ENCODE data around the gene ICA1. TPM values are rescaled to one million over a fixed set of nuclear protein-coding genes. Genes with fewer than 3 reads are reported as not detected.

Gene ICA1
- total and polyA plus RNA-seq, 2 of the 4 experiments (the other 2 are of a cell fraction) = not detected

- Histone ChIP-seq H3K18ac (ENCODE audit: low read depth, low read length) (no peak overlapping the region), H2AK9ac (replicated peaks; ENCODE audit: low read depth, low read length, poor library complexity) (no peak overlapping the region), H2AK5ac (ENCODE audit: low read depth, low read length) (no peak overlapping the region), H3K9ac (ENCODE audit: low read depth, low read length) (no peak overlapping the region), H3K9me1 (ENCODE audit: insufficient read depth, low read length) (no peaks in the 10 kb centered on the region), H3K4me1 (ENCODE audit: control insufficient read depth, insufficient read depth, low read length) (no peaks in the 10 kb centered on the region), H4K5ac (ENCODE audit: low read depth, low read length) (no peak overlapping the region), H3K27me3 (ENCODE audit: control insufficient read depth, insufficient read depth, low read length) (no peaks in the 10 kb centered on the region), H4K8ac (ENCODE audit: low read depth in 2 of 2, low read length in 2 of 2) (no peak overlapping the region), H3K23ac (ENCODE audit: low read depth, low read length) (no peak overlapping the region), H4K20me1 (ENCODE audit: insufficient read depth, low read length) (no peaks in the 10 kb centered on the region), H3K4me3 (ENCODE audit: insufficient read depth, low read depth, low read length) (no peak overlapping the region), H4K91ac (ENCODE audit: insufficient read depth, low read depth, low read length) (no peak overlapping the region), H3K4ac (ENCODE audit: low read depth, low read length) (no peak overlapping the region), H2BK120ac (ENCODE audit: low read depth, low read length) (no peak overlapping the region), H3K9me3 (ENCODE audit: control insufficient read depth, insufficient read depth, low read length) (no peaks in the 10 kb centered on the region), H2AFZ (replicated peaks; ENCODE audit: low read length, poor library complexity) (no peak overlapping the region), H3K56ac (ENCODE audit: extremely low read depth, insufficient read depth, low read length) (no peak overlapping the region), H3K14ac (replicated peaks; ENCODE audit: low read depth, low read length) (no peak overlapping the region), H3K27ac (ENCODE audit: insufficient read depth, low read length) (no peak overlapping the region), H3K79me1 (ENCODE audit: low read depth in 1 of 2, low read length in 2 of 2) (no peaks in the 10 kb centered on the region), H3K36me3 (ENCODE audit: control insufficient read depth, insufficient read depth, low read length) (no peaks in the 10 kb centered on the region), H3K4me2 (ENCODE audit: low read depth, low read length) (no peak overlapping the region), H2BK20ac (ENCODE audit: low read depth, low read length) (no peak overlapping the region), H2BK5ac (ENCODE audit: low read depth, low read length, poor library complexity, severe bottlenecking) (no peak overlapping the region), H2BK15ac (ENCODE audit: low read depth, low read length) (no peak overlapping the region)
- CTCF ChIA-PET = interaction anchor here (0.6 to 1.3 kb wide), 7 partner anchors 10 to 932 kb away, joined by 3 to 10 read pairs (median 3); no protein-coding TSS in a partner anchor
- dilution Hi-C loops (cut with HindIII; ENCODE audit: low sequenced_read_pairs, unreplicated experiment) (no loop called here), intact Hi-C loops (cut with micrococcal nuclease) (loop anchor here (2.0 to 5.0 kb wide), 3 partner anchors 429 to 595 kb away; no protein-coding TSS in a partner anchor), in situ Hi-C loops (cut with MboI; ENCODE audit: low sequenced_read_pairs) (no loop called here)
- BruUV-seq (replicated peaks) = no TSS peak
- TF ChIP-seq, protein P1, sequence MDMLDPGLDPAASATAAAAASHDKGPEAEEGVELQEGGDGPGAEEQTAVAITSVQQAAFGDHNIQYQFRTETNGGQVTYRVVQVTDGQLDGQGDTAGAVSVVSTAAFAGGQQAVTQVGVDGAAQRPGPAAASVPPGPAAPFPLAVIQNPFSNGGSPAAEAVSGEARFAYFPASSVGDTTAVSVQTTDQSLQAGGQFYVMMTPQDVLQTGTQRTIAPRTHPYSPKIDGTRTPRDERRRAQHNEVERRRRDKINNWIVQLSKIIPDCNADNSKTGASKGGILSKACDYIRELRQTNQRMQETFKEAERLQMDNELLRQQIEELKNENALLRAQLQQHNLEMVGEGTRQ (IDR thresholded peaks at IDR 0.05; ENCODE audit: low read depth, low read length) = no peak
- TF ChIP-seq RCOR1 (IDR thresholded peaks at IDR 0.05; ENCODE audit: insufficient replicate concordance, low read length) = no peak
- no CpG with 5 or more reads among the region's 7 CpGs for WGBS, 2 experiments (ENCODE audit: extremely low coverage in 2 of 2, insufficient read length in 1 of 2)
- ATAC-seq (ENCODE audit: low read depth) (no peak), DNase-seq (no peak)
- POLR2A ChIA-PET (ENCODE audit: unreplicated experiment) = no interaction called here
These were observed 72.3 kb downstream of the ICA1 start for GRCh38 chr7:8189625-8190024.

Measured in IMR-90 (cell line).